Neural cell (in vitro differentiated cells): ENCODE results near the gene PIAS4. TPM values are rescaled to one million over a fixed set of nuclear protein-coding genes. Genes with fewer than 3 reads are reported as not detected.

Source experiments
- H2AFZ ChIP-seq: fragments of 200-600, 300-800 bp; sonication (generic), shearing (Covaris generic); 2 replicates; pipeline ENCODE4 v1.6.0; 2014; ENCODE audit warnings: low read depth, mild to moderate bottlenecking, antibody characterized with exemption, low read length, moderate library complexity
- H3F3A ChIP-seq: fragments of 200-600 bp; shearing (Covaris generic); 2 replicates; pipeline ENCODE4 v1.6.1; 2016; ENCODE audit warnings: mild to moderate bottlenecking, moderate library complexity, mixed read lengths, antibody characterized with exemption, low read length; ENCODE audit not compliant: insufficient read depth, poor library complexity, severe bottlenecking
- H3K27ac ChIP-seq: fragments of 200-600, 300-800 bp; sonication (generic), shearing (Covaris generic); 2 replicates; pipeline ENCODE4 v1.5.1; 2014; ENCODE audit warnings: mild to moderate bottlenecking, low read length, moderate library complexity
- H3K27me3 ChIP-seq: fragments of 300-800, 200-600 bp; sonication (generic), shearing (Covaris generic); 2 replicates; pipeline ENCODE4 v1.6.0; 2014; ENCODE audit warnings: mild to moderate bottlenecking, low read depth, low read length, moderate library complexity; ENCODE audit not compliant: insufficient read depth
- H3K36me3 ChIP-seq: fragments of 300-800, 200-600 bp; sonication (generic), shearing (Covaris generic); 2 replicates; pipeline ENCODE4 v1.5.1; 2014; ENCODE audit warnings: mild to moderate bottlenecking, antibody characterized with exemption, low read length, moderate library complexity; ENCODE audit not compliant: insufficient read depth
- H3K4me2 ChIP-seq: fragments of 300-800, 200-600 bp; sonication (generic), shearing (Covaris generic); 2 replicates; pipeline ENCODE4 v1.6.0; 2014; ENCODE audit warnings: mild to moderate bottlenecking, low read length
- H3K4me3 ChIP-seq: fragments of 300-800, 200-600 bp; sonication (generic), shearing (Covaris generic); 2 replicates; pipeline ENCODE4 v1.5.1; 2014; ENCODE audit warnings: mild to moderate bottlenecking, low read length, moderate library complexity
- H3K79me2 ChIP-seq: fragments of 200-600 bp; shearing (Covaris generic); replicated peaks from 2 replicates; pipeline ENCODE4 v1.6.0; 2014; ENCODE audit warnings: mild to moderate bottlenecking, low read length, moderate library complexity; ENCODE audit not compliant: insufficient read depth
- H3K9ac ChIP-seq: fragments of 300-800, 200-600 bp; sonication (generic), shearing (Covaris generic); 2 replicates; pipeline ENCODE4 v1.6.1; 2016; ENCODE audit warnings: mild to moderate bottlenecking, low read length, mixed read lengths
- H3K9me2 ChIP-seq: fragments of 200-600 bp; shearing (Covaris generic); 2 replicates; pipeline ENCODE4 v1.6.1; 2016; ENCODE audit warnings: mild to moderate bottlenecking, low read length, mixed read lengths; ENCODE audit not compliant: insufficient read depth
- H3K9me3 ChIP-seq: fragments of 200-600, 300-800 bp; sonication (generic), shearing (Covaris generic); 2 replicates; pipeline ENCODE4 v1.6.1; 2016; ENCODE audit warnings: mild to moderate bottlenecking, mixed run types, low read length, moderate library complexity, mixed read lengths
- H4K20me1 ChIP-seq: fragments of 200-600 bp; shearing (Covaris generic); 2 replicates; pipeline ENCODE4 v1.6.1; 2016; ENCODE audit warnings: mild to moderate bottlenecking, mixed run types; ENCODE audit not compliant: insufficient read depth
- MXI1 ChIP-seq: fragments of 450-650 bp; conservative IDR thresholded peaks from 2 replicates; pipeline ENCODE4 v1.6.1; 2014; ENCODE audit warnings: antibody characterized with exemption, mild to moderate bottlenecking; ENCODE audit not compliant: poor library complexity, severe bottlenecking
- polyA plus RNA-seq: library from polyadenylated mRNA; depleted of rRNA; stranded (reverse); fragments of >200 nt; gene quantifications from 2 replicates; pipeline ENCODE4 v1.2.3, GENCODE V29; 2014
- small RNA-seq, 3 experiments: library from RNA; depleted of rRNA; stranded (forward); fragments of <200 nt; gene quantifications; one replicate each; pipeline ENCODE3, GENCODE V24; 2012

The PIAS4 gene
- polyA plus RNA-seq, 1 donor from 2014 or later = 22.3 TPM

- Histone ChIP-seq H3K9me3 (no peaks in the 10 kb centered on the region), H3K27ac (no peak overlapping the region), H3K9ac (no peak overlapping the region), H4K20me1 (no peaks in the 10 kb centered on the region), H2AFZ (no peak overlapping the region), H3K36me3 (no peaks in the 10 kb centered on the region), H3K9me2 (no peaks in the 10 kb centered on the region), H3K4me3 (no peak overlapping the region), H3F3A (no peaks in the 10 kb centered on the region), H3K27me3 (no peaks in the 10 kb centered on the region), H3K4me2 (no peak overlapping the region), H3K79me2 (no peaks in the 10 kb centered on the region)
- TF ChIP-seq MXI1 = no peak
These were observed 81.4 kb downstream of the PIAS4 start for GRCh38 chr19:4088975-4089374.

Small RNAs within 50 kb of the gene (small RNA-seq; reads per million reads assigned to genes)
- 12.4 to 26.8 (median 13.0) reads per million in 3 experiments for gene SNORD37

Other genes with a start within 250 kb of the PIAS4 start
- gene APBA3, start 246.0 kb upstream of the PIAS4 start, polyA plus RNA-seq = 37.1 and 56.3 TPM in 2 replicates
- gene MRPL54, start 245.1 kb upstream of the PIAS4 start, polyA plus RNA-seq = 74.7 and 83.8 TPM in 2 replicates
- not detected in 2 replicates for gene RAX2, start 235.5 kb upstream of the PIAS4 start, polyA plus RNA-seq
- gene MATK, start 221.4 kb upstream of the PIAS4 start, polyA plus RNA-seq = 2.6 and 4.1 TPM in 2 replicates
- gene ZFR2, start 138.7 kb upstream of the PIAS4 start, polyA plus RNA-seq = 9.0 and 16.9 TPM in 2 replicates
- gene ATCAY, start 127.1 kb upstream of the PIAS4 start, polyA plus RNA-seq = 73.8 and 85.0 TPM in 2 replicates
- not detected in 2 replicates for gene NMRK2, start 74.7 kb upstream of the PIAS4 start, polyA plus RNA-seq
- gene DAPK3, start 36.6 kb upstream of the PIAS4 start, polyA plus RNA-seq = 100 and 118 TPM in 2 replicates
- gene EEF2, start 22.3 kb upstream of the PIAS4 start, polyA plus RNA-seq = 716 and 865 TPM in 2 replicates
- gene ZBTB7A, start 59.2 kb downstream of the PIAS4 start, polyA plus RNA-seq = 1.7 and 2.5 TPM in 2 replicates
- gene MAP2K2, start 116.4 kb downstream of the PIAS4 start, polyA plus RNA-seq = 95.5 and 102 TPM in 2 replicates
- gene CREB3L3, start 145.9 kb downstream of the PIAS4 start, polyA plus RNA-seq = not detected in 2 replicates
- 42.7 and 42.8 TPM in 2 replicates for gene SIRT6, start 174.8 kb downstream of the PIAS4 start, polyA plus RNA-seq
- 2.8 and 3.3 TPM in 2 replicates for gene ANKRD24, start 175.0 kb downstream of the PIAS4 start, polyA plus RNA-seq
- gene EBI3, start 221.8 kb downstream of the PIAS4 start, polyA plus RNA-seq = not detected in 2 replicates
- gene YJU2, start 239.3 kb downstream of the PIAS4 start, polyA plus RNA-seq = 32.6 and 35.4 TPM in 2 replicates